Measurements from ENCODE around the gene ITGAD. TPM values are rescaled to one million over a fixed set of nuclear protein-coding genes. Genes with fewer than 3 reads are reported as not detected.

ITGAD gene
- total and polyA plus RNA-seq, 2 donors (not counting 3 experiments of a cell fraction or from before 2014, with no cell fraction given): not detected

DNA sequence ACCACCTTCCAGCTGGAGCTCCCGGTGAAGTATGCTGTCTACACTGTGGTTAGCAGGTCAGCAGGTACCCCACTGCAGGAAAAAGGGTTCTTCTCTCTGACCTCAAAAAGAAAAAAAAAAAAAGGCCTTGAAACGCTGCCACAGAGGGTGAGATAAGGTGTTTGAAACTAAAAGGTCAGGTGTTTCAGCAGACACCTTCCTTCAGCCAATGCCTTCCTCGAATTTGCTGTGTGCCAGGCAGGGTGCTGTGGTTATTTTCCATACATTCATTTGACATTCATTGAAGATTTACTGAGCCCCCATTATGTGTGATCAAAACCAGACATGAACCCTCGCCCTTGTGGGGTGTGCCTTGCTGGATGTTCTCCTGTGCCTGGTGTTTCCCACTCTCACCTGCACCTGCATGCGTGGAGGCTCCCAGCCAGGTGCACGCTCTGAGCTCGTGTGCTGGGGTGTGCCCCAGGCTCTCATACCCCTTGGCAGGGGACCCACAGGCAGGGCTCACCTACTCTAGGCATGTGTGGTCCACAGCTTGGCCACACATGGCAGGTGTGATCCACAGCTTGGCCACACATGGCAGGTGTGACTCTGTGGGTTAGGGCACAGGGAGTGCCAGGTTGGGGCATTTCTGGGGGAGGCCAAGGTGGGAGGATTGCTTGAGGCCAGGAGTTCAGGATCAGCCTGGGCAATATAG lies 15.8 kb upstream of the ITGAD start:
- dilution Hi-C loops (cut with MboI; ENCODE audit: extremely low pct_ligation_motif_present, low sequenced_read_pairs): no loop called here
- POLR2A ChIA-PET: no interaction called here
- intact Hi-C loops (cut with micrococcal nuclease): no loop called here
- no peak overlapping the region for H3K4me3 ChIP-seq (replicated peaks in 1 of 3; ENCODE audit: insufficient read depth in 1 of 3, low read depth in 1 of 3, low read length in 3 of 3)
- H3K4me1 ChIP-seq (ENCODE audit: control insufficient read depth, extremely low read depth, insufficient read depth, low read length): no peaks in the 10 kb centered on the region
- no TSS peak for BruUV-seq (replicated peaks)
- CTCF ChIA-PET: no interaction called here
- H2AFZ ChIP-seq (ENCODE audit: low read depth, low read length): no peak overlapping the region
- FAIRE-seq (no peak), DNase-seq (ENCODE audit: low read depth, low spot score) (no peak)
- TF ChIP-seq GATA2 (IDR thresholded peaks at IDR 0.05; ENCODE audit: insufficient read depth, insufficient read length, low read depth, low read length): no peak
- TF ChIP-seq, protein P1, sequence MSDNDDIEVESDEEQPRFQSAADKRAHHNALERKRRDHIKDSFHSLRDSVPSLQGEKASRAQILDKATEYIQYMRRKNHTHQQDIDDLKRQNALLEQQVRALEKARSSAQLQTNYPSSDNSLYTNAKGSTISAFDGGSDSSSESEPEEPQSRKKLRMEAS (IDR thresholded peaks at IDR 0.05; ENCODE audit: insufficient read depth, insufficient read length): no peak
- no peak for TF ChIP-seq EZH2 (IDR thresholded peaks at IDR 0.05; ENCODE audit: borderline replicate concordance, low read depth, low read length, severe bottlenecking)
- TF ChIP-seq POLR2AphosphoS5 (IDR thresholded peaks at IDR 0.05; ENCODE audit: insufficient read depth, low read depth, low read length): no peak
- no peak for TF ChIP-seq JUN (IDR thresholded peaks at IDR 0.05; ENCODE audit: borderline replicate concordance, insufficient read depth, insufficient read length, low read depth)
- no peak for TF ChIP-seq POLR2A (IDR thresholded peaks at IDR 0.05; ENCODE audit: low read depth, low read length)
- TF ChIP-seq FOS (IDR thresholded peaks at IDR 0.05; ENCODE audit: borderline replicate concordance, insufficient read depth, low read length): no peak
- TF ChIP-seq, protein P2, sequence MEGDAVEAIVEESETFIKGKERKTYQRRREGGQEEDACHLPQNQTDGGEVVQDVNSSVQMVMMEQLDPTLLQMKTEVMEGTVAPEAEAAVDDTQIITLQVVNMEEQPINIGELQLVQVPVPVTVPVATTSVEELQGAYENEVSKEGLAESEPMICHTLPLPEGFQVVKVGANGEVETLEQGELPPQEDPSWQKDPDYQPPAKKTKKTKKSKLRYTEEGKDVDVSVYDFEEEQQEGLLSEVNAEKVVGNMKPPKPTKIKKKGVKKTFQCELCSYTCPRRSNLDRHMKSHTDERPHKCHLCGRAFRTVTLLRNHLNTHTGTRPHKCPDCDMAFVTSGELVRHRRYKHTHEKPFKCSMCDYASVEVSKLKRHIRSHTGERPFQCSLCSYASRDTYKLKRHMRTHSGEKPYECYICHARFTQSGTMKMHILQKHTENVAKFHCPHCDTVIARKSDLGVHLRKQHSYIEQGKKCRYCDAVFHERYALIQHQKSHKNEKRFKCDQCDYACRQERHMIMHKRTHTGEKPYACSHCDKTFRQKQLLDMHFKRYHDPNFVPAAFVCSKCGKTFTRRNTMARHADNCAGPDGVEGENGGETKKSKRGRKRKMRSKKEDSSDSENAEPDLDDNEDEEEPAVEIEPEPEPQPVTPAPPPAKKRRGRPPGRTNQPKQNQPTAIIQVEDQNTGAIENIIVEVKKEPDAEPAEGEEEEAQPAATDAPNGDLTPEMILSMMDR (IDR thresholded peaks at IDR 0.05; ENCODE audit: extremely low read depth in 1 of 2, insufficient read depth in 1 of 2, low read depth in 1 of 2, low read length in 2 of 2): no peak
- TF ChIP-seq MYC (IDR thresholded peaks at IDR 0.05; ENCODE audit: low read depth, low read length): no peak
- no peaks in the 10 kb centered on the region for H4K20me1 ChIP-seq (replicated peaks; ENCODE audit: control insufficient read depth, extremely low read depth, insufficient read depth, low read length)
- no peak overlapping the region for H3K27ac ChIP-seq (ENCODE audit: insufficient read depth, low read depth, low read length)
- no peaks in the 10 kb centered on the region for H3K79me2 ChIP-seq (ENCODE audit: control insufficient read depth, insufficient read depth, low read length)
- H3K9me3 ChIP-seq (replicated peaks; ENCODE audit: control insufficient read depth, insufficient read depth, low read length): no peaks in the 10 kb centered on the region
- H3K9me1 ChIP-seq (replicated peaks; ENCODE audit: control insufficient read depth, extremely low read depth, insufficient read depth, low read length): no peaks in the 10 kb centered on the region
- H3K4me2 ChIP-seq (ENCODE audit: insufficient read depth, low read length): no peak overlapping the region
- no peak overlapping the region for H3K9ac ChIP-seq (replicated peaks; ENCODE audit: extremely low read depth, insufficient read depth, low read length)
- H3K36me3 ChIP-seq (ENCODE audit: control insufficient read depth in 2 of 2, extremely low read depth in 1 of 2, insufficient read depth in 2 of 2, low read length in 2 of 2): no peaks in the 10 kb centered on the region
- no peaks in the 10 kb centered on the region for H3K27me3 ChIP-seq (ENCODE audit: control insufficient read depth in 2 of 2, insufficient read depth in 2 of 2, low read length in 2 of 2)

Measured in endothelial cell of umbilical vein (primary cell).